Measurements from ENCODE around the gene CUEDC1. TPM values are rescaled to one million over a fixed set of nuclear protein-coding genes. Genes with fewer than 3 reads are reported as not detected.

CUEDC1 gene
- total and polyA plus RNA-seq, 2 of the 13 experiments (the other 11 are each of a cell fraction or from before 2014, with no cell fraction given), result 7.4 to 12.9 TPM

- TF ChIP-seq ZNF609 (CRISPR knock-in tag; IDR thresholded peaks at IDR 0.05; ENCODE audit: borderline replicate concordance), result 0 out of 2 replicates have a peak, but pooled peaks have one; percentile 25
- no peak for TF ChIP-seq STAT6 (CRISPR knock-in tag; IDR thresholded peaks at IDR 0.05; ENCODE audit: borderline replicate concordance)
- peak; percentile 36 for TF ChIP-seq HNRNPLL (IDR thresholded peaks at IDR 0.05; ENCODE audit: low read depth, low read length, poor library complexity, severe bottlenecking)
- TF ChIP-seq ZSCAN9 (CRISPR knock-in tag; IDR thresholded peaks at IDR 0.05; ENCODE audit: borderline replicate concordance), result no peak
- TF ChIP-seq AKNA (CRISPR knock-in tag; IDR thresholded peaks at IDR 0.05; ENCODE audit: borderline replicate concordance), result no peak
- TF ChIP-seq FOXA3 (CRISPR knock-in tag; IDR thresholded peaks at IDR 0.05), result peak; percentile 45; the same call in 1 of the 2 replicates
- TF ChIP-seq ZSCAN21 (CRISPR knock-in tag; IDR thresholded peaks at IDR 0.05; ENCODE audit: borderline replicate concordance), result no peak
- TF ChIP-seq SP1 (IDR thresholded peaks at IDR 0.05), result no peak
- TF ChIP-seq SP1 (CRISPR knock-in tag; IDR thresholded peaks at IDR 0.05), result no peak
- TF ChIP-seq ZNF441 (CRISPR knock-in tag; IDR thresholded peaks at IDR 0.05; ENCODE audit: borderline replicate concordance), result no peak
- TF ChIP-seq JDP2 (CRISPR knock-in tag; IDR thresholded peaks at IDR 0.05; ENCODE audit: borderline replicate concordance), result no peak
- no peak for TF ChIP-seq ZNF724P (CRISPR knock-in tag; IDR thresholded peaks at IDR 0.05; ENCODE audit: borderline replicate concordance)
- TF ChIP-seq ERF (CRISPR knock-in tag; IDR thresholded peaks at IDR 0.05), result peak; percentile 65; the same call in 1 of the 2 replicates
- no peak; the same call in 1 of the 2 replicates for TF ChIP-seq ZMYM4 (CRISPR knock-in tag; IDR thresholded peaks at IDR 0.05)
- TF ChIP-seq ZNF660 (CRISPR knock-in tag; IDR thresholded peaks at IDR 0.05; ENCODE audit: borderline replicate concordance, low read depth), result no peak
- 0 out of 2 replicates have a peak, but pooled peaks have one; percentile 20 for TF ChIP-seq RCOR2 (CRISPR knock-in tag; IDR thresholded peaks at IDR 0.05)
- TF ChIP-seq ZNF562 (CRISPR knock-in tag; IDR thresholded peaks at IDR 0.05; ENCODE audit: borderline replicate concordance), result no peak
Observed at GRCh38 chr17:57875290-57876022, 79.8 kb downstream of the CUEDC1 start (continued).

Data from HepG2 (cell line).